CD4-positive, alpha-beta T cell treated with Interferon gamma for 1 hour (primary cell): ENCODE measurements around the gene HNRNPM.
"Not testable (repeated sequence)": the region's sequence is repeated elsewhere in the genome, so short reads cannot be mapped to it uniquely, and the experiment has no call there.

ENCODE experiments used
- DNase-seq: peaks from one replicate; pipeline ENCODE4 v3.0.0-alpha.2; 2020

Gene HNRNPM

DNA sequence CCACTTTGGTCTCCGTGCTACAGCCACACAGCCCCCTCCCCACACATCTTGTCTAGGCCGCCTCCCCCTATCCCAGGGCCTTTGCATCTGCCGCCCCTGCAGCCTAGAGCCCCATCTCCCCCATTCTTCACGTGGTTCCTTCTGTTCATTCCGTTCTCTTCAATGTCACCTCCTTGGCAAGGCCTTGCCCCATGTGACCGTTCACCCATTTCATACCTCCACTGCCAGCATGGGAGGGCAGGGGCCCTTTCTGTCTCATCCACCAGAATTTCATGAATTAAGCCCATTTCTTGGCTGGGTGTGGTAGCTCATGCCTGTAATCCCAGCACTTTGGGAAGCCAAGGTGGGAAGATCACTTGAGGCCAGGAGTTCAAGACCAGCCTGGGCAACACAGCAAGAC, 15.7 kb upstream of the HNRNPM start:
- no peak for DNase-seq

DNA sequence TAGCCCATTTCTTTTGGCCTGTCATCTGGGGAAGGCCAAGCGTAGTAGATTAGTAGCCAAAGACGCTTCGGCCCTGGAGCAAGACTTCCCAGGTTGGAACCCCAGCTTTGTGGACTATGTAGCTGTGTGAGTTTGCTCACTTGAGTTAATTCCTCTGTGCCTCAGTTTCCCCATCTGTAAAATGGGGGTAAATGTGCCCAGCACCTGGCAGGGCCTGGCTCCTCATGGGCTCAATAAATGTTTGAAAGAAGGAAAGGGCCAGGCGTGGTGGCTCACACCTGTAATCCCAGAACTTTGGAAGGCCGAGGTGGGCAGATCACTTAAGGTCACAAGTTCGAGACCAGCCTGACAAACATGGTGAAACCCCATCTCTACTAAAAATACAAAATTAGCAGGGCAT, 14.9 kb upstream of the HNRNPM start:
- DNase-seq = no peak

DNA sequence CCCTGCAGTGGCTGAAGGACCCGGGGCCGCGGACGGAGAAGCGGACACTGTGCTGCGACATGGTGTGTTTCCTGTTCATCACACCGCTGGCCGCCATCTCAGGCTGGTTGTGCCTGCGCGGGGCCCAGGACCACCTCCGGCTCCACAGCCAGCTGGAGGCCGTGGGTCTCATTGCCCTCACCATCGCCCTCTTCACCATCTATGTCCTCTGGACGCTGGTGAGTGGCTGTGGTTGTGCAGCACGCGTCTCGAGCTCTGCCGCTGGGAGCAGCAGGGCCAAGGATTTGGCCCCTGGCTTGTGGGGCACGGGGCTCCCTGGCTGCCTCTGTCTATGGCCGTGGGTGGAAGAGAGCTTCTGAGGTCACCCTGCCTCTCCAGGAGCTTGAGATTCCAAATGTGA, 14.1 kb upstream of the HNRNPM start:
- no peak for DNase-seq

- no peak for DNase-seq
Measured at GRCh38 chr19:8438236-8438635, 6.5 kb upstream of the HNRNPM start.

DNA sequence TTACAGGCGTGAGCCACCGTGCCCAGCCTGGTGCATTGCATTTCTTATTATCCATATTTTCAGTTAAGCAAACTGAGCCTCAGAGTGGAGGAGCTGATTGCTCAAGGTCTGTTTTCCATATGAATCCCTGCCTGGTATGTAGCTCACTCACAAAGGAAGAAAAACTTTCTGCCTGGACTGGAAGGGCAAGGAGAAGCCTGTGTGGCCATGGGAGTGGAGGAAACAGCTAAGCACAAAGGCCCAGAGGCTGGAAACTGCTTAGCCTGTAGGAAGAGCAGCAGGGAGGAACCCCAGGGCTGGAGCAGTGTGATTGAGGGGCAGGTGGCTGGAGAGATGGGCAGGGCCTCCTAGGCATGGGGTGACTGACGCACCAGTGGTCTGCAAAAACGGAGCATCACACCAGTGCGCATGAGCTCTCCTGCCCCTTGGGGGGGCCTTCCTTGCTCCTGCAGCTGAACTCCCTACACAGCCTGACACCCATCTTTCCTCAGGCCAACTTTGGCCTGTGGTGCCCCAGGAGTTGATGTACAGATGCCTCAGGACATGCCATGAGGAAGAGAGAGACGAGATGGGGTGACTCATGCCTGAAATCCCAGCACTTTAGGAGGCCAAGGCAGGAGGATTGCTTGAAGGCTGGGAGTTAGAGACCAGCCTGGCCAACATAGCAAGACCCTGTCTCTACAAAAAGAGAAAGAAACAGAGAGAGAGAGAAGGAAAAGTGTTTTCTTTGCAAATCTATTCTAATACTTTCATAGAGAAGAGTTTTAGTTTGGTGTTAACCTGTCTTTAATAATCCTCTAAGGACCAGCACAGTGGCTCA, 2.8 kb upstream of the HNRNPM start:
- DNase-seq = no peak

- not testable (repeated sequence) for DNase-seq
Measured at GRCh38 chr19:8444140-8444676, 567 bp upstream of the HNRNPM start.

GRCh38 chr19:8445488-8446001, 770 bp downstream of the HNRNPM start:
- peak; percentile 6 for DNase-seq

DNA sequence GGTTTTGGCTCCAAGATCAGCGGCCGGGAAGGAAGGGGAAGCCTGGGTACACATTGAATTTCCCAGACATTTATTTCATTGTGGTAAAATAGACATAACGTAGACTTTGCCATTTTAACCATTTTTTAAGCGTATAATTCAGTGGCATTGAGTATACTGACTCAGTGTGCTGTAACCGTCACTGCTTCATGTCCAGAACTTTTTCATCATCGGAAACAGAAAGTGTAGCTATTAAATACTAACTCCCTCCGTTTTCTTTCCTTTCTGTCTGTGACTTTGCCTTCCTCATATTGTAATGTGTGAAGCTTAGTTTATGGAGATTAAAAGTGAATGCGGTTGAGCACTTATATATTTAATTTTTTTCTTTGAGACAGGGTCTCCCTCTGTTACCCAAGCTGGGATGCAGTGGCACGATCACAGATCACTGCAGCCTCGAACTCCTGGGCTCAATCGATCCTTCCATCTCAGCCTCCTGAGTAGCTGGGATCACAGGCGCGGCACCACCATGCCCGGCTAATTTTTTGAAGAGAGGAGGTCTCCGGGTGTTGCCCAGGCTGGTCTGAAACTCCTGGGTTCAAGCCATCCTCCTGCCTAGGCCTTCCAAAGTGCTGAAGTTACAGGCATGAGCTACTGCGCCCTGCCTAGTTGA, 1.4 kb downstream of the HNRNPM start:
- DNase-seq = no peak

- DNase-seq = no peak
Measured at GRCh38 chr19:8449830-8450229, 5.1 kb downstream of the HNRNPM start.

DNA sequence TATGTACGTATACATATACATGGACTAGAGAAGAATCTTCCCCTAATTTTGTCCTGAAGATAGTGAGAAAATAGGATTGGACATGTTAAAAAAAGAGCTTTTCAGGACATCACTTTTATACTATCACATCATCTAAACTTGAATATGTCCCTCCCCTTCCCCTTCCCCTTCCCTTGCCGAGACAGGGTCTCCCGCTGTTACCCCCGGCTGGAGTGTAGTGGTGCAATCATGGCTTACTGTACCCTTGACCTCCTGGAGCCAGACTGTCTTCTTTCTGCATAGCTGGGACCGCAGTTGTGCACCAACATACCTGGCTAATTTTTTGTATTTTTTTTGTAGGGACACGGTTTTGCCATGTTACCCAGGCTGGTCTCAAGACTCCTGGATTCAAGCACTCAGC, 6.6 kb downstream of the HNRNPM start:
- DNase-seq = no peak

GRCh38 chr19:8451885-8452284, 7.1 kb downstream of the HNRNPM start:
- DNase-seq = no peak

- DNase-seq = no peak
Measured at GRCh38 chr19:8452446-8453123, 7.8 kb downstream of the HNRNPM start.

DNA sequence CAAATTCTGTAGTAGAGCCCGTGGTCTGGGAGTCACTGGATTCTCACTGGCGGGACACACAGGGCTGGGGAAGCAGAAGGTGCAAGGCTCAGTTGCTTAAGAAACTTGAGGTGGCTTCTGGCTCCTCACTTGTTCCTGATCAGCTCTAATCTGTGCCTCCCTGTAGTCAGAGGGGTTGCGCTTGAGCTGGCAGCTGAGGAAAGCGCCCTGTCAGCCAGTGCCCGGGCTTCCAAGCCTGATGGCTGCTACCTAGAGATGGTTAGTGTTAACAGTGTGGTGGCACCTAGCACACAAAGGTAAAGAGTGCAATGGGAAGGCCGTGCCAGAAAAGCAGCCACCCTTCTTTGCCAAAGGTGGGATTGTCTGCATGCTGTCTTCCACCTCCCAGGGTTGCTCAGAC, 8.8 kb downstream of the HNRNPM start:
- no peak for DNase-seq

DNA sequence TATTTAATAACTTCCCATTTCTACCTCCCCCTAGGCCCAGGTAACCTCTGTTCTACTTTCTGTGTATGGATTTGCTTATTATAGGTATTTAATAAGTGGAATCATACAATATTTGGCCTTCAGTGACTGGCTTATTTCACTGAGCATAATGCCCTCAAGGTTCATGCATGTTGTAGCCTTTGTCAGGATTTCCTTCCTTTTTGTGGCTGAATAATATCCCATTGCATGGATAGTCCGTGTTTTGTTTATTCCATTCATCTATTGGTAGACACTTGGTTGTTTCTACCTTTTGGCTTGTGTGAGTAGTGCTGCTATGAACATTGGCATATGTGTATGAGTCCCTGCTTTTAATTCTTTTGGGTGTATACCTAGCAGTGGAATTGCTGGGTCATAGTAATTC, 9.4 kb downstream of the HNRNPM start:
- DNase-seq = no peak

GRCh38 chr19:8455018-8455417, 10.2 kb downstream of the HNRNPM start:
- no peak for DNase-seq

GRCh38 chr19:8456064-8456463, 11.3 kb downstream of the HNRNPM start:
- no peak for DNase-seq

- no peak for DNase-seq
Measured at GRCh38 chr19:8457209-8457608, 12.4 kb downstream of the HNRNPM start.

DNA sequence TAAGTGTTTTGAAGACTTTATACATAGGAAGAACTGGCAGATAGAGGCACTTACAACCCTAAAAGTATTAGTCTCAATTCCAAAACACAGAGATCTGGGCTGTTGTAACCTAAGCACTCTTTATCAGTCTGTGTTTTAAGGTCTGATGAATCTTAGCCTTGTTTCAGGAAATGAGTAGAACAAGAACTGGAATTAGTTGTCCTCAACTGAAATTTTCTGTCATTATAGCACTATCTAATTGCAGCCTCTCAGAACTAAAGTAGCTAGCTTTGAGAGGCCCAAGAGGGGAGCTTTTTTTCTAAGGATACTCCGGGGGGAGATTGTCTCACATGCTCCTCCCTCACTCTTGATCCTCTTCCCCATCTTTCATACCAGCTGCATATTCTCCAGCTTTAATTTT, 13.1 kb downstream of the HNRNPM start:
- DNase-seq = no peak

GRCh38 chr19:8458380-8458779, 13.6 kb downstream of the HNRNPM start:
- no peak for DNase-seq

DNA sequence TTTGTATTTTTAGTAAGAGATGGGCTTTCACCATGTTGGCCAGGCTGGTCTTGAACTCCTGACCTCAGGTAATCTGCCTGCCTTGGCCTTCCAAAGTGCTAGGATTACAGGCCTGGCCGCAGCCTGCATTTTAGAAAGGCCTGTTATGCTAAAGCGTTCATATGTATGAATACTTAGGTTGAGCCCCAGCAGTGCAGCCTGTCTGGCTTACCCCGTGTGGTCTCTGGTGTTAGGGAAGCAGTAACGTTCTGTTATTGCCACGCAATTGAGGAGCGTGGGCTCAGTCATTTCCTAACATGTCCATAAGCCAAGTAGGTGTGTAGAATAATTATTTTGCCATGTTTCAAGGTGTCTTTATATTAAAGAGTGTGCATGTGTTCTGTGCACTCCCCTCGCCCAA, 14.3 kb downstream of the HNRNPM start:
- no peak for DNase-seq

DNA sequence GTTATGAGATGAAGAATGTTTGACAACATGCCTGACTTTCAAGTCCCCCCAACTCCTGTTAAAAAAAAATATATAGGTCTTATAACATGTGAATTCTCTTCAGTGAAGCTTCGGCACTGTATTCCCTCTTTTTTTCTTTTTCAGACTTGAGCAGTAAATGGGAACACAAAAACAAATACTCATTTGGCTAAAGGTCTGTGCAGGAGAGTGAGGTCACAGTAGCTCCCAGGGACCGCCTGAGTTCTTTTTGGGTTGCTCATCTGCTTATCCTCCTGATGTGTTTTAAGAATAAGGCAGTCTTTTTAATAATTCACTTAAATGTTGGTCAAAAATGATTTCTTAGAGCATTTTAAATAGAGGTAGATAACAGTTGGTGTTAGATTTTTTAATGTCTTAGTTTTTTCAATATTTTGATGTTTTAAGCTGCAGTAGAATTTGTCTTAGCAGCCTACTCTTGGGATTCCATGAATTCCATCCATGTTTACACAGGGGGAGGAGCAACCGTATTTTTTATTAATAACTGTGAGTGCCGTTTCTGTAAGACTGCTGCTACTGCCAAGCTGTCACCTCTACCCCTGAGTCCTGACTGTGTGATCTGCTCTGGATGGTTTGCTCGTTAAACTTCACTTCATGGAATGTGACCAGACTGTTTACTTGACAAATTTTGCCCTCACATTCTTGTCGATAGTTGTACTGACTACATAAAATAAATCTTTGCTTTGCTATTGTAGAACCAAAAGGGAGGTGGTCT, 14.9 kb downstream of the HNRNPM start:
- DNase-seq = no peak

GRCh38 chr19:8460516-8461298, 15.9 kb downstream of the HNRNPM start:
- DNase-seq = no peak
